HEK293 (cell line): ENCODE data around the gene MARCHF3.

ENCODE experiments used
- BCL11A ChIP-seq: fragments of 450-650 bp; formaldehyde crosslinking; IDR thresholded peaks from 2 replicates; pipeline ENCODE4 v1.5.1; 2016; ENCODE audit warnings: low read depth, missing biosample characterization, missing genetic modification characterization
- KLF1 ChIP-seq: fragments of 450-650 bp; formaldehyde crosslinking; IDR thresholded peaks from 2 replicates; pipeline ENCODE4 v1.5.1; 2016; ENCODE audit warnings: missing biosample characterization, missing genetic modification characterization
- KLF8 ChIP-seq: fragments of 450-650 bp; formaldehyde crosslinking; IDR thresholded peaks from 2 replicates; pipeline ENCODE4 v1.5.1; 2016; ENCODE audit warnings: missing biosample characterization, missing genetic modification characterization
- OSR2 ChIP-seq: fragments of 450-650 bp; formaldehyde crosslinking; IDR thresholded peaks from 2 replicates; pipeline ENCODE4 v1.5.1; 2016; ENCODE audit warnings: missing biosample characterization, missing genetic modification characterization
- PRDM4 ChIP-seq: fragments of 450-650 bp; formaldehyde crosslinking; IDR thresholded peaks from 2 replicates; pipeline ENCODE4 v1.5.1; 2017; ENCODE audit warnings: missing biosample characterization, missing genetic modification characterization
- PRDM6 ChIP-seq: fragments of 450-650 bp; formaldehyde crosslinking; IDR thresholded peaks from 2 replicates; pipeline ENCODE4 v1.5.1; 2017; ENCODE audit warnings: missing biosample characterization, missing genetic modification characterization
- SP7 ChIP-seq: fragments of 450-650 bp; formaldehyde crosslinking; IDR thresholded peaks from 2 replicates; pipeline ENCODE4 v1.5.1; 2016; ENCODE audit warnings: missing biosample characterization, missing genetic modification characterization
- WT1 ChIP-seq: fragments of 450-650 bp; formaldehyde crosslinking; IDR thresholded peaks from 2 replicates; pipeline ENCODE4 v1.5.1; 2016; ENCODE audit warnings: missing biosample characterization, missing genetic modification characterization
- ZEB2 ChIP-seq: fragments of 450-650 bp; formaldehyde crosslinking; IDR thresholded peaks from 2 replicates; pipeline ENCODE4 v1.5.1; 2016; ENCODE audit warnings: missing biosample characterization, missing genetic modification characterization
- ZNF114 ChIP-seq: fragments of 450-650 bp; formaldehyde crosslinking; IDR thresholded peaks from 2 replicates; pipeline ENCODE4 v1.5.0; 2017; ENCODE audit warnings: missing biosample characterization, missing genetic modification characterization
- ZNF169 ChIP-seq: fragments of 450-650 bp; formaldehyde crosslinking; IDR thresholded peaks from 2 replicates; pipeline ENCODE4 v1.5.1; 2016; ENCODE audit warnings: missing biosample characterization, missing genetic modification characterization
- ZNF175 ChIP-seq: fragments of 450-650 bp; formaldehyde crosslinking; IDR thresholded peaks from 2 replicates; pipeline ENCODE4 v1.5.1; 2016; ENCODE audit warnings: missing biosample characterization, missing genetic modification characterization
- ZNF311 ChIP-seq: fragments of 450-650 bp; formaldehyde crosslinking; IDR thresholded peaks from 2 replicates; pipeline ENCODE4 v1.5.1; 2017; ENCODE audit warnings: missing biosample characterization, missing genetic modification characterization, borderline replicate concordance
- ZNF561 ChIP-seq: fragments of 450-650 bp; IDR thresholded peaks from 2 replicates; pipeline ENCODE4 v1.5.1; 2018; ENCODE audit warnings: missing biosample characterization, missing genetic modification characterization, borderline replicate concordance
- ZNF596 ChIP-seq: fragments of 450-650 bp; IDR thresholded peaks from 2 replicates; pipeline ENCODE4 v1.5.0; 2018; ENCODE audit warnings: missing biosample characterization, mild to moderate bottlenecking, missing genetic modification characterization, moderate library complexity
- ZNF629 ChIP-seq: fragments of 450-650 bp; formaldehyde crosslinking; IDR thresholded peaks from 2 replicates; pipeline ENCODE4 v1.5.1; 2017; ENCODE audit warnings: missing biosample characterization, missing genetic modification characterization
- ZNF777 ChIP-seq: fragments of 450-650 bp; formaldehyde crosslinking; IDR thresholded peaks from 2 replicates; pipeline ENCODE4 v1.5.1; 2017; ENCODE audit warnings: missing biosample characterization, missing genetic modification characterization, borderline replicate concordance
- ZNF830 ChIP-seq: fragments of 450-650 bp; IDR thresholded peaks from 2 replicates; pipeline ENCODE4 v1.5.0; 2018; ENCODE audit warnings: missing biosample characterization, missing genetic modification characterization, low read depth, mild to moderate bottlenecking, moderate library complexity
- ZNF837 ChIP-seq: fragments of 450-650 bp; formaldehyde crosslinking; IDR thresholded peaks from 2 replicates; pipeline ENCODE4 v1.5.1; 2016; ENCODE audit warnings: missing biosample characterization, missing genetic modification characterization
- TF ChIP-seq, protein P1 (sequence below): fragments of 450-650 bp; IDR thresholded peaks from 2 replicates; pipeline ENCODE4 v1.5.1; 2018; ENCODE audit warnings: missing biosample characterization, mild to moderate bottlenecking, missing genetic modification characterization
- TF ChIP-seq, protein P2 (sequence below): fragments of 450-650 bp; formaldehyde crosslinking; IDR thresholded peaks from 2 replicates; pipeline ENCODE4 v1.5.1; 2016; ENCODE audit warnings: missing biosample characterization, missing genetic modification characterization
- TF ChIP-seq, protein P3 (sequence below): fragments of 450-650 bp; formaldehyde crosslinking; IDR thresholded peaks from 2 replicates; pipeline ENCODE4 v1.5.1; 2016; ENCODE audit warnings: missing biosample characterization, missing genetic modification characterization

MARCHF3 gene

GRCh38 chr5:126961702-126962101, 68.7 kb downstream of the MARCHF3 start (continued):
- TF ChIP-seq WT1 (tag by site-specific recombination) (peak; percentile 59; the same call in 1 of the 2 replicates), SP7 (tag by site-specific recombination) (peak; percentile 90), ZNF837 (tag by site-specific recombination) (no peak), ZNF830 (tag by site-specific recombination) (no peak), BCL11A (tag by site-specific recombination) (peak; percentile 54; the same call in 1 of the 2 replicates), ZNF777 (tag by site-specific recombination) (no peak), KLF8 (tag by site-specific recombination) (no peak), ZNF596 (tag by site-specific recombination) (no peak), PRDM6 (tag by site-specific recombination) (peak; percentile 67), ZEB2 (tag by site-specific recombination) (peak; percentile 70; the same call in 1 of the 2 replicates), ZNF169 (tag by site-specific recombination) (no peak), ZNF175 (tag by site-specific recombination) (no peak), PRDM4 (tag by site-specific recombination) (peak; percentile 27; the same call in 1 of the 2 replicates), ZNF114 (no peak), ZNF311 (no peak), ZNF561 (tag by site-specific recombination) (peak; percentile 20; the same call in 1 of the 2 replicates), ZNF629 (tag by site-specific recombination) (peak; percentile 58), KLF1 (tag by site-specific recombination) (no peak), OSR2 (tag by site-specific recombination) (peak; percentile 62; the same call in 1 of the 2 replicates)
- TF ChIP-seq, protein P1, sequence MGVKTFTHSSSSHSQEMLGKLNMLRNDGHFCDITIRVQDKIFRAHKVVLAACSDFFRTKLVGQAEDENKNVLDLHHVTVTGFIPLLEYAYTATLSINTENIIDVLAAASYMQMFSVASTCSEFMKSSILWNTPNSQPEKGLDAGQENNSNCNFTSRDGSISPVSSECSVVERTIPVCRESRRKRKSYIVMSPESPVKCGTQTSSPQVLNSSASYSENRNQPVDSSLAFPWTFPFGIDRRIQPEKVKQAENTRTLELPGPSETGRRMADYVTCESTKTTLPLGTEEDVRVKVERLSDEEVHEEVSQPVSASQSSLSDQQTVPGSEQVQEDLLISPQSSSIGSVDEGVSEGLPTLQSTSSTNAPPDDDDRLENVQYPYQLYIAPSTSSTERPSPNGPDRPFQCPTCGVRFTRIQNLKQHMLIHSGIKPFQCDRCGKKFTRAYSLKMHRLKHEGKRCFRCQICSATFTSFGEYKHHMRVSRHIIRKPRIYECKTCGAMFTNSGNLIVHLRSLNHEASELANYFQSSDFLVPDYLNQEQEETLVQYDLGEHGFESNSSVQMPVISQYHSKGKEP (tag by site-specific recombination), result peak; percentile 96
- TF ChIP-seq, protein P2, sequence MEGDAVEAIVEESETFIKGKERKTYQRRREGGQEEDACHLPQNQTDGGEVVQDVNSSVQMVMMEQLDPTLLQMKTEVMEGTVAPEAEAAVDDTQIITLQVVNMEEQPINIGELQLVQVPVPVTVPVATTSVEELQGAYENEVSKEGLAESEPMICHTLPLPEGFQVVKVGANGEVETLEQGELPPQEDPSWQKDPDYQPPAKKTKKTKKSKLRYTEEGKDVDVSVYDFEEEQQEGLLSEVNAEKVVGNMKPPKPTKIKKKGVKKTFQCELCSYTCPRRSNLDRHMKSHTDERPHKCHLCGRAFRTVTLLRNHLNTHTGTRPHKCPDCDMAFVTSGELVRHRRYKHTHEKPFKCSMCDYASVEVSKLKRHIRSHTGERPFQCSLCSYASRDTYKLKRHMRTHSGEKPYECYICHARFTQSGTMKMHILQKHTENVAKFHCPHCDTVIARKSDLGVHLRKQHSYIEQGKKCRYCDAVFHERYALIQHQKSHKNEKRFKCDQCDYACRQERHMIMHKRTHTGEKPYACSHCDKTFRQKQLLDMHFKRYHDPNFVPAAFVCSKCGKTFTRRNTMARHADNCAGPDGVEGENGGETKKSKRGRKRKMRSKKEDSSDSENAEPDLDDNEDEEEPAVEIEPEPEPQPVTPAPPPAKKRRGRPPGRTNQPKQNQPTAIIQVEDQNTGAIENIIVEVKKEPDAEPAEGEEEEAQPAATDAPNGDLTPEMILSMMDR, result no peak
- TF ChIP-seq, protein P3, sequence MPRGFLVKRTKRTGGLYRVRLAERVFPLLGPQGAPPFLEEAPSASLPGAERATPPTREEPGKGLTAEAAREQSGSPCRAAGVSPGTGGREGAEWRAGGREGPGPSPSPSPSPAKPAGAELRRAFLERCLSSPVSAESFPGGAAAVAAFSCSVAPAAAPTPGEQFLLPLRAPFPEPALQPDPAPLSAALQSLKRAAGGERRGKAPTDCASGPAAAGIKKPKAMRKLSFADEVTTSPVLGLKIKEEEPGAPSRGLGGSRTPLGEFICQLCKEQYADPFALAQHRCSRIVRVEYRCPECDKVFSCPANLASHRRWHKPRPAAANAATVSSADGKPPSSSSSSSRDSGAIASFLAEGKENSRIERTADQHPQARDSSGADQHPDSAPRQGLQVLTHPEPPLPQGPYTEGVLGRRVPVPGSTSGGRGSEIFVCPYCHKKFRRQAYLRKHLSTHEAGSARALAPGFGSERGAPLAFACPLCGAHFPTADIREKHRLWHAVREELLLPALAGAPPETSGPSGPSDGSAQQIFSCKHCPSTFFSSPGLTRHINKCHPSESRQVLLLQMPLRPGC (tag by site-specific recombination), result 0 out of 2 replicates have a peak, but pooled peaks have one; percentile 70
